PC-9 (cell line): Measurements from ENCODE around the gene MAP1LC3B2.

Source experiments
- EZH2 ChIP-seq: fragments of 200-600 bp; sonication (generic); IDR thresholded peaks from 2 replicates; pipeline ENCODE4 v1.8.0; 2017; ENCODE audit warnings: antibody characterized with exemption, low read depth
- TF ChIP-seq, protein P1 (sequence below): fragments of 200-600 bp; sonication (generic); conservative IDR thresholded peaks from 2 replicates; pipeline ENCODE4 v1.6.1; 2017; ENCODE audit warnings: mixed run types, antibody characterized with exemption, mild to moderate bottlenecking, moderate library complexity

DNA sequence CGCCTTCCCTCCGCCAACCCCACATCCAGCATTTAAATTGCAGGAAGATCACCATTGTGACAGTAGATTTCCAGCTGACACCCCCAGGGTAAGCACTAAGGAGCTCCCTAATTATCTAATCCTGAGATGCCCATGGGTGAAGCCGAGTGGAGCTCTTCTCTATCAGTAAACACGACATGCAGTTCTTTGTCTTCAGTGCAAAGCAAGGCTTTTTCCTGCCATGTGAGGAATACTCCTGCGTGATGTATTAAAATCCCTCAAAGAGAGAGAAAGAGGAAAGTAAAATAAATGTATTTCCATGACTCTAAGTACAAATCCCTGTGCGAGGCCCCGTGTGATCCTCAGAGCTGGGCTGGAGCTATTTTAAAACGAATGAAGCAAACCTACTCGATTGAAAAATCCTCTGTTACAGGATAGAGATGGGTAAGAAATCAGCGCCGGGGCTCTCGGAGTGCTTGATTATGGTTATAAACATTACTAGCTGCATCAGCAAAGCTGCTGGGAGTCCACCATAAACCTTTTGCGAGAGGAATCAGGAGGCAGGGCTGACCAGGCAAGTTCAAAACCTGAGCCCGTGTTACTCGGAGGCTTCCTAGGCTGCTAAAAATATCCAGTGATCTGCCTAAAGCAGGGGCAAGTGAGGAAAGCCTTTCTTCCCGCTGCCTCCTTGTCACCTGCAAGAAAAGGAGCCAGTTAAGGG lies 61.5 kb downstream of the MAP1LC3B2 start:
- TF ChIP-seq, protein P1, sequence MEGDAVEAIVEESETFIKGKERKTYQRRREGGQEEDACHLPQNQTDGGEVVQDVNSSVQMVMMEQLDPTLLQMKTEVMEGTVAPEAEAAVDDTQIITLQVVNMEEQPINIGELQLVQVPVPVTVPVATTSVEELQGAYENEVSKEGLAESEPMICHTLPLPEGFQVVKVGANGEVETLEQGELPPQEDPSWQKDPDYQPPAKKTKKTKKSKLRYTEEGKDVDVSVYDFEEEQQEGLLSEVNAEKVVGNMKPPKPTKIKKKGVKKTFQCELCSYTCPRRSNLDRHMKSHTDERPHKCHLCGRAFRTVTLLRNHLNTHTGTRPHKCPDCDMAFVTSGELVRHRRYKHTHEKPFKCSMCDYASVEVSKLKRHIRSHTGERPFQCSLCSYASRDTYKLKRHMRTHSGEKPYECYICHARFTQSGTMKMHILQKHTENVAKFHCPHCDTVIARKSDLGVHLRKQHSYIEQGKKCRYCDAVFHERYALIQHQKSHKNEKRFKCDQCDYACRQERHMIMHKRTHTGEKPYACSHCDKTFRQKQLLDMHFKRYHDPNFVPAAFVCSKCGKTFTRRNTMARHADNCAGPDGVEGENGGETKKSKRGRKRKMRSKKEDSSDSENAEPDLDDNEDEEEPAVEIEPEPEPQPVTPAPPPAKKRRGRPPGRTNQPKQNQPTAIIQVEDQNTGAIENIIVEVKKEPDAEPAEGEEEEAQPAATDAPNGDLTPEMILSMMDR, result no peak
- TF ChIP-seq EZH2, result no peak
